HepG2 (cell line): ENCODE measurements around the gene BBOX1. TPM values are rescaled to one million over a fixed set of nuclear protein-coding genes. Genes with fewer than 3 reads are reported as not detected.

Experiments
- ATAC-seq: fragments of 200-7000 bp; cut with Tn5 transposase; 3 replicates; pipeline ENCODE4 v1.9.1; 2020; ENCODE audit warnings: mild to moderate bottlenecking, moderate library complexity
- BruUV-seq: library from RNA; stranded (reverse); fragments of 400-500 nt; replicated peaks from 2 replicates; lab custom pipeline; 2021; lab: Mats Ljungman, UMichigan
- CTCF ChIA-PET: fragments of 300-600 bp; formaldehyde crosslinking; extraction: SDS; loops from one replicate; lab custom pipeline; 2021; ENCODE audit warnings: low total read pairs, inconsistent platforms, low intra/inter-chr PET ratio; lab: Yijun Ruan, JAX
- POLR2A ChIA-PET: fragments of 350-600 bp; sonication (Branson Sonifier 250); formaldehyde crosslinking; loops from one replicate; lab custom pipeline; 2020; ENCODE audit warnings: antibody characterized with exemption, inconsistent platforms; lab: Yijun Ruan, JAX
- DNase-seq: peaks from one replicate; pipeline ENCODE4 v3.0.0-alpha.2; 2015; ENCODE audit warnings: low spot score
- FAIRE-seq: peaks from 3 replicates; lab custom pipeline; 2011; peaks lifted over from hg19 to GRCh38; lab: Jason Lieb, UNC
- H2AFZ ChIP-seq: one replicate; pipeline ENCODE4 v1.6.1; 2011; ENCODE audit warnings: low read length, inconsistent platforms
- H3K27ac ChIP-seq: fragments of 300-600 bp; 3 replicates; pipeline ENCODE4 v1.8.0; 2011; ENCODE audit warnings: mixed run types, mild to moderate bottlenecking, mixed read lengths, low read length, inconsistent platforms; ENCODE audit not compliant: insufficient read depth; ENCODE audit errors: extremely low read length
- H3K27me3 ChIP-seq, 2 experiments: fragments of 200-600 bp in 1 of 2; 2 replicates in 1 of 2; 3 replicates in 1 of 2; pipeline versions ENCODE4 v1.6.0 to v1.8.0; 2011; ENCODE audit warnings: low read length in 2 of 2, mild to moderate bottlenecking in 2 of 2, moderate library complexity in 2 of 2, inconsistent platforms in 1 of 2; ENCODE audit not compliant: insufficient read depth in 2 of 2, control insufficient read depth in 1 of 2
- H3K36me3 ChIP-seq, 2 experiments: fragments of 200-600 bp in 1 of 2; replicated peaks in 1 of 2; 2 replicates in 1 of 2; 3 replicates in 1 of 2; pipeline versions ENCODE4 v1.5.1 to v1.8.0; 2011; ENCODE audit warnings: low read length in 2 of 2, inconsistent platforms in 1 of 2; ENCODE audit not compliant: insufficient read depth in 2 of 2, control insufficient read depth in 1 of 2
- H3K4me1 ChIP-seq: 2 replicates; pipeline ENCODE4 v1.5.1; 2012; ENCODE audit warnings: low read length, inconsistent platforms; ENCODE audit not compliant: insufficient read depth
- H3K4me2 ChIP-seq: 2 replicates; pipeline ENCODE4 v1.6.0; 2011; ENCODE audit warnings: low read depth, low read length, inconsistent platforms
- H3K4me3 ChIP-seq, 3 experiments: fragments of 200-600 bp in 1 of 3; sonication (generic), shearing (Covaris generic) in 1 of 3; replicated peaks in 1 of 3; 2 replicates each; pipeline ENCODE4 v1.5.1; 2011 to 2016; ENCODE audit warnings: low read length in 3 of 3, inconsistent platforms in 2 of 3, low read depth in 2 of 3, mild to moderate bottlenecking in 2 of 3, control low read depth in 1 of 3, mixed read lengths in 1 of 3; ENCODE audit not compliant: insufficient read depth in 1 of 3
- H3K79me2 ChIP-seq: one replicate; pipeline ENCODE4 v1.6.1; 2011; ENCODE audit warnings: low read length, inconsistent platforms; ENCODE audit not compliant: insufficient read depth
- H3K9ac ChIP-seq: 2 replicates; pipeline ENCODE4 v1.6.0; 2011; ENCODE audit warnings: mild to moderate bottlenecking, low read depth, low read length, inconsistent platforms; ENCODE audit not compliant: insufficient read depth
- H3K9me3 ChIP-seq: 2 replicates; pipeline ENCODE4 v1.5.1; 2012; ENCODE audit warnings: mild to moderate bottlenecking, low read length
- H4K20me1 ChIP-seq: 2 replicates; pipeline ENCODE4 v1.6.0; 2011; ENCODE audit warnings: inconsistent platforms, mild to moderate bottlenecking, low read length, moderate library complexity; ENCODE audit not compliant: insufficient read depth
- AGO1 ChIP-seq: fragments of 200-400 bp; formaldehyde crosslinking; IDR thresholded peaks from 2 replicates; pipeline ENCODE4 v1.6.1; 2017; ENCODE audit warnings: mild to moderate bottlenecking, low read depth, low read length, moderate library complexity; ENCODE audit not compliant: poor library complexity, severe bottlenecking
- ETS1 ChIP-seq: sonication (generic); formaldehyde crosslinking; IDR thresholded peaks from 2 replicates; pipeline ENCODE4 v1.4.0; 2020; ENCODE audit warnings: missing genetic modification reagents
- GMEB1 ChIP-seq: sonication (generic); formaldehyde crosslinking; IDR thresholded peaks from 2 replicates; pipeline ENCODE4 v1.5.1; 2020; ENCODE audit warnings: missing genetic modification reagents, mild to moderate bottlenecking, borderline replicate concordance
- HOXA7 ChIP-seq: sonication (generic); formaldehyde crosslinking; IDR thresholded peaks from 2 replicates; pipeline ENCODE4 v1.8.1; 2022; ENCODE audit warnings: mild to moderate bottlenecking, missing genetic modification reagents, moderate library complexity
- MIXL1 ChIP-seq: IDR thresholded peaks from 2 replicates; pipeline ENCODE4 v1.6.1; 2016
- NCOA5 ChIP-seq: sonication (generic); formaldehyde crosslinking; IDR thresholded peaks from 2 replicates; pipeline ENCODE4 v1.4.0; 2020; ENCODE audit warnings: missing genetic modification reagents
- NFIB ChIP-seq: sonication (generic); formaldehyde crosslinking; IDR thresholded peaks from 2 replicates; pipeline ENCODE4 v1.9.0; 2021; ENCODE audit warnings: missing genetic modification reagents, mild to moderate bottlenecking, borderline replicate concordance
- NFYC ChIP-seq: IDR thresholded peaks from 2 replicates; pipeline ENCODE4 v1.6.1; 2016; ENCODE audit warnings: missing genetic modification reagents, missing compliant biosample characterization
- RBM22 ChIP-seq: fragments of 200-400 bp; formaldehyde crosslinking; optimal IDR thresholded peaks from 2 replicates; pipeline ENCODE3; 2017; ENCODE audit warnings: mild to moderate bottlenecking, low read length, moderate library complexity
- SRSF1 ChIP-seq: fragments of 200-400 bp; formaldehyde crosslinking; optimal IDR thresholded peaks from 2 replicates; pipeline ENCODE3; 2017; ENCODE audit warnings: mild to moderate bottlenecking, low read depth, low read length, moderate library complexity
- ZNF142 ChIP-seq: sonication (generic); formaldehyde crosslinking; IDR thresholded peaks from 2 replicates; pipeline ENCODE4 v1.4.0; 2020; ENCODE audit warnings: missing genetic modification reagents
- ZNF543 ChIP-seq: sonication (generic); formaldehyde crosslinking; IDR thresholded peaks from 2 replicates; pipeline ENCODE4 v1.4.0; 2020; ENCODE audit warnings: mild to moderate bottlenecking, missing genetic modification reagents
- ZNF552 ChIP-seq: sonication (generic); formaldehyde crosslinking; IDR thresholded peaks from 2 replicates; pipeline ENCODE4 v1.9.0; 2022; ENCODE audit warnings: missing genetic modification reagents, mild to moderate bottlenecking, borderline replicate concordance
- ZUFSP ChIP-seq: sonication (generic); formaldehyde crosslinking; IDR thresholded peaks from 2 replicates; pipeline ENCODE4 v1.9.0; 2021; ENCODE audit warnings: missing genetic modification reagents, mild to moderate bottlenecking, borderline replicate concordance
- in situ Hi-C: cut with HindIII; loops from 2 replicates; pipeline ENCODE4 v1.10.0; 2017; ENCODE audit warnings: low pct_unique_long_range_greater_than_20kb; ENCODE audit not compliant: extremely low pct_ligation_motif_present
- intact Hi-C: fragments of 100-400 bp; cut with micrococcal nuclease; formaldehyde crosslinking; loops from one replicate; pipeline ENCODE4 v1.10.0; 2022; ENCODE audit not compliant: unreplicated experiment
- polyA plus RNA-seq, 8 experiments: library from polyadenylated mRNA; depleted of rRNA in 3 of 8; stranded (reverse) in 7 of 8; unstranded in 1 of 8; fragments of >200 nt; fragmentation: Illumina TruSeq in 4 of 8; extraction: Trizol in 4 of 8; gene quantifications; 2 replicates each; pipeline versions ENCODE4 v1.2.1 to v1.2.3, GENCODE V29; 2011 to 2016; ENCODE audit warnings: low read depth in 4 of 8, missing spikeins in 1 of 8, mixed read lengths in 1 of 8; ENCODE audit not compliant: insufficient read depth in 1 of 8
- total RNA-seq, 5 experiments: library from RNA; depleted of rRNA; stranded (reverse); fragments of >200 nt; fragmentation: Illumina TruSeq; extraction: Trizol; gene quantifications; 2 replicates each; pipeline ENCODE4 v1.2.3, GENCODE V29; 2016; ENCODE audit warnings: low read depth in 1 of 5

Gene BBOX1
- total and polyA plus RNA-seq, 2 of the 13 experiments (the other 11 are each of a cell fraction or from before 2014, with no cell fraction given): not detected

GRCh38 chr11:27008811-27009535, 31.6 kb upstream of the BBOX1 start:
- no TSS peak for BruUV-seq
- H3K27ac ChIP-seq: no peak overlapping the region
- TF ChIP-seq NFIB (CRISPR knock-in tag): no peak
- no peak for TF ChIP-seq ETS1 (CRISPR knock-in tag)
- TF ChIP-seq ZNF142 (CRISPR knock-in tag): no peak
- no peak for TF ChIP-seq NFYC
- TF ChIP-seq GMEB1 (CRISPR knock-in tag): no peak
- no peak for TF ChIP-seq ZNF543 (CRISPR knock-in tag)
- no peak for TF ChIP-seq MIXL1 (CRISPR knock-in tag)
- TF ChIP-seq ZNF552 (CRISPR knock-in tag): no peak
- TF ChIP-seq AGO1: no peak
- TF ChIP-seq HOXA7 (CRISPR knock-in tag): no peak
- no peak for TF ChIP-seq ZUFSP (CRISPR knock-in tag)
- TF ChIP-seq RBM22: no peak
- TF ChIP-seq NCOA5 (CRISPR knock-in tag): no peak
- TF ChIP-seq SRSF1: no peak
- TF ChIP-seq, all 625 proteins: peak for 0
- DNase-seq: no peak
- ChIA-PET CTCF (no interaction called here), POLR2A (no interaction called here)
- no peak overlapping the region for H3K9ac ChIP-seq
- H3K4me2 ChIP-seq: no peak overlapping the region
- no peaks in the 10 kb centered on the region for H3K79me2 ChIP-seq
- H3K4me3 ChIP-seq: no peak overlapping the region
- H3K27me3 ChIP-seq: no peaks in the 10 kb centered on the region
- intact Hi-C loops: no loop called here
- in situ Hi-C loops: no loop called here
- FAIRE-seq: no peak
- H3K4me1 ChIP-seq: no peaks in the 10 kb centered on the region
- ATAC-seq: no peak
- no peak overlapping the region for H2AFZ ChIP-seq
- H4K20me1 ChIP-seq: no peaks in the 10 kb centered on the region
- H3K36me3 ChIP-seq: no peaks in the 10 kb centered on the region
- H3K9me3 ChIP-seq: no peaks in the 10 kb centered on the region
